GM18498 (cell line): ENCODE data around the gene ACTMAP.
"Not testable (repeated sequence)": the region's sequence is repeated elsewhere in the genome, so short reads cannot be mapped to it uniquely, and the experiment has no call there.

ENCODE experiments used
- ATAC-seq: cut with Tn5 transposase; IDR thresholded peaks from one replicate; pipeline ENCODE4 v1.9.1; 2021; ENCODE audit warnings: mild to moderate bottlenecking, moderate library complexity; ENCODE audit not compliant: unreplicated experiment

The ACTMAP gene

DNA sequence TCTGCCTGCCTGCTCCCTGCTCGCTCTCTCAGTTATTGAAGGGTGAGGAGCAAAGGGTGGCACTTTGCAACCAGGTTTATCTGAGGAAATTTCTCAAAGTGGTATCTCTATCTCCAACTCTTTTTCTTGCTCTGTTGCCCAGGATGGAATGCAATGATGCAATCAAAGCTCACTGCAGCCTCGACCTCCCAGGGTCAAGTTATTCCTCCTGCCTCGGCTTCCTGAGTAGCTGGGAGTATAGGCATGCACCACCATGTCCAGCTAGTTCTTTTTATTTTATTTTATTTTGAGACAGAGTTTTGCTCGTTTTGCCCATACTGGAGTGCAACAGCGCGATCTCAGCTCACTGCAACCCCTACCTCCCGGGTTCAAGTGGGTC, 4.9 kb downstream of the ACTMAP start:
- ATAC-seq = no peak

GRCh38 chr19:40744554-40745401, 5.5 kb downstream of the ACTMAP start:
- no peak for ATAC-seq

GRCh38 chr19:40743926-40744325, 6.4 kb downstream of the ACTMAP start:
- no peak for ATAC-seq

DNA sequence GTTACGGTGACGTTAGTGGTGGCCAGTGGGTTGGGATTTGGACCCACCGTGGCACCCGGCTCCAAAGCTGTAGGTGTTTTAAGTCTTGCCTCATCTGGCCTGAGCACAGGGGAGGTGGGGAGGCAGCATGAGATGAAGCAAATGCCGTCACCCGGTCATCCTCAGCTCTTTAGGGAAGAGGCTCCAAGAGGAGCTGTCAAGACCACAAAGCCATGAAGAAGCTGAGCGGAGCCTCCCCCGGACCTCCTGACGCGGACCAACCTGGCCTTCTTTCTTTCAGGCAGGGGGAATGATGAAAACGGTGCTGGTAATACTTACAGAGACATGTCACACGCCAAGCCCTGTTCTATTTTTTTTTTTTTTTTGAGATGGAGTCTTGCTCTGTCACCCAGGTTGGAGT, 7.4 kb downstream of the ACTMAP start:
- ATAC-seq = no peak

DNA sequence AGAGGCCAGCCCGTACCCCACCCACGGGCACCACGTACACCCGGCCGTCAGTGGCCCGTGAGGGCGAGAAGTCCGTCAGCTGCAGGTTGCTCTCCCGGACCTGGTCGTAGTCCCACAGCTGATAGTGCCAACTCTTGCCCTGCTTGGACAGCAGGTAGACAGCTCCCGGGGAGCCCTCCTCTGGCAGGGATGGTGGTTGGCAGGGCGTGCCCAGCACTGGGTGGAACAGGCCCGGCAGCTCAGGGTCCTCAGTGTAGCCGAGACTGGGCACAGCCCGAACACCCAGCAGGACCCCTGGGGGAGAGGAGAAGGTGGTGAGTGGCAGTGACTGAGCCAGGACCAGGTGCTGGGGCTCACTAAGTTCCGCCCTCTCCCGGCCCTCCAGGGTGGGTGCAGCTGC, 7.8 kb downstream of the ACTMAP start:
- no peak for ATAC-seq

DNA sequence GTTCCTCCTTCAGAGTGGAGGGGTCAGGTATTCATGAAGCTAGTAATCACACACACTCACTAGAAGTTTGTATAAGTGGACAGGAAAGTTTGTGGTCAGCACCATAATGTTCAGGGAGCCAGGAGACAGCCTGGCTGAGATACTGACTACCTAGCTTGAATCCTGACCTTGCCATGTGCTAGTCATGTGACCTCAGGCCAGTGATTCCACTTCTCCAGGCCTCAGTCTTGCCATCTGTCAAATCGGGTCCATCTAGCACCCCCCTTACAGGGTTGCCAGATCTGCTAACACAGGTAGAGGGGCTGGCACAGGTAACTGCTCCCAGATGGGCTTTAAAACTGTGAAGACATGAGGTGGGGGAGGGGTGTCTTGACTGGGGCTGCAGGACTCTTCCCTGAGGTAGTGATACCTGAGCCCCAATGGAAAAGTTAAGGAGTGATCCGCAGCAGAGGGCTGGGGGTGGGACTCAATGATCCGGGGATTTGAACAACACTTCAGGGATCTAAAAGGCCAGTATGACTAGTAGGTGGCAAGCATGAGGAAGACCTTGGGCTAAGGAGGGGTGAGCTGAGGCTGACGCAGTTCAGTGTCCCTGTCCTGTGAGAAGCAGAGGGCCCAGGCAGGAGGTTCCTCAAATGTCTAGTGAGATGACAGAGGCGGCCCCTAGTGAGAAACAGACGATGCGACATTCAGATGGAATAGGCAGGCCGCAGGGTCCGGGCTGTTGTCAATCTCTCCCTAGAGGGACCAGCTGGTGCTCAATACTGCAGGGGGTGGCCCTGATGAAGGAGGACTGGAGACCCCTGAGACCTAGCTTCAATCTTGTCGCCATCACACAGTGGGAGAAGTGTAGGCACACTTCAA, 8.5 kb downstream of the ACTMAP start:
- no peak for ATAC-seq

DNA sequence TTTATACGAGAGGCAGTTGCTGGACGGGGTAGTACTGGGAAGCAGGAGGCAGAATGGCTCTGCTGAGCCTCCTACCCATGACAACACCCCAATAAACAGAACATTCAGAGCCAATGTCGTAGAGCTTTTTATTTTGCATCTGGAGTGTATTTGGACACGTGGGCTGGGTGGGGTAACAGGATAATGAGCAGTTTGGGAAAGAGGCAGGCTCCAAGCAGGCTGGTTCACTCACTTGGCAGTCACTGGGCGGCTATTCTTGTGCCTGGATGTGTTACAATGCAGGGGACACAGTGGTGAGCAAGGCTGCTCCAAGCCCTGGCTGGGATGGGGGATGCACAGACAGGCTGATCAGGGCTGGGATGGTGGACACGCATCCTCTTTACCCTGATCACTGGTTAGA, 9.5 kb downstream of the ACTMAP start:
- ATAC-seq = no peak

DNA sequence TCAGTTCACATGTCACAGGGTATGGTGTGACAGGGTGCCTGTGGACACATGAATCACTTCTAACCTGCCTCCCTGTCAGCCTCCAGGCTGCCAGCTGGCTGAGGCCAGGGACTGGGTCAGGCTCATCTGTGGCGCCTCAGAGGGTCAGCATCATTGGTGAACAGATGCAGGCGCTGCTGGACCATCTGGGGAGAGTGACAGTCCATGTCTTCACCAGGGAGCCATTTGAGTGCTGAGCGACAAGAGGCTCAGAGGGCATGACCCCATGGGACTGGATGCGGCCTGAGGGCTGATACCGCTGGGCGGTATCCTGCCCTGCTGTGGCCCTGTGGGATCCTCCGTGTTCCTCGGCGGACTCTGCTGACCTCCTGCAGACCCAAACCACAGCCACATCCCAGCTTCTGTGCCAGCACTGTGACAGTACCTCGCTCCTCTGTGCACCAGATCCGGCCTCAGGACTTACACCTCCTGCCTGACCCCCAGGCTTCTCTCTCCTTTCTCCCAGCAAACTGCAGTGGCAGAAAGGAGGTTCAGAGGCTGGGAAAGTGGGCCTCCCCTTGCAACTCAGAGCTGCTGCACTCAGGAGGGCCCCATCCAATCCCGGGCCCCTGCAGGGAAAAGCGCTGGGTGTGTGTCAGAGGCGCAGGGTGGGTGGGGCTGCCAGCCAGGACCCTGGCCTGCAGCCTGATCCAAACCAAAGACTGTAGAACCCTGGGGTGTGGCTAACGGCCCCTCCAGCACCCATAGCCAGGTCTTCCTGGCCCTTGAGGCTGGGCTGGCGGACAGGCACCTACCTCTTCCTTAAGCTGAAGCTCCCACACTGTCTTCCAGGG, 10.2 kb downstream of the ACTMAP start:
- ATAC-seq = no peak

DNA sequence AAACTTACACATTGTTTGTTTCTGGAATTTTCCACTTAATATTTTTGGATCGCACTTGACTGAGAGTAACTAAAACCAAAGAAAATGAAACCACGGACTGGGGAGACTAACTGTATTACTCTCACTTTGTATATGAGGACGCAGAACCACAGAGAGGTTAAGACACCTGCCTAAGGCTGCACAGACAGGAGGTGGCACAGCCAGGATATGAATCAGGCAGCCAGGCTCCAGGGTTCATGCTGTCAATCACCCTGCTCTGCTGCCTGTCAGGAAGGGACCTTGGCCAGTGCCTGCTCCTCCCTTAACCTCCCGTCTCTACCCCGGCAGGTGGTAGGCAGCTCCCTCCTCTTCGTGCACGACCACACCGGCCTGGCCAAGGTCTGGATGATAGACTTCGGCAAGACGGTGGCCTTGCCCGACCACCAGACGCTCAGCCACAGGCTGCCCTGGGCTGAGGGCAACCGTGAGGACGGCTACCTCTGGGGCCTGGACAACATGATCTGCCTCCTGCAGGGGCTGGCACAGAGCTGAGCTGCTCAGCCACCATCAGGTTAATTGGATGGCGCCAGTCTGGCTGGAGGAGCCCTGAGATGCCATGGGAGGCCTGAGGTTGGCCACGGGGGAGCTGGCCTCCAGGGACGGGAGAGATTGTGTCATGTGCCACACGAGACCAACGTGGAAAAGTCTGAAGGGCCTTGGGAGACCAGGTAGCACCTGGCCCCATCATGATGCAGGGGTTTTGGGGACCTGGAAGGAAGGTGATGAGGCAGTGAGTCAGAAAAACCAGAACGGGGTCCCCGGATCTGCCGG, 11.0 kb downstream of the ACTMAP start:
- ATAC-seq = no peak

DNA sequence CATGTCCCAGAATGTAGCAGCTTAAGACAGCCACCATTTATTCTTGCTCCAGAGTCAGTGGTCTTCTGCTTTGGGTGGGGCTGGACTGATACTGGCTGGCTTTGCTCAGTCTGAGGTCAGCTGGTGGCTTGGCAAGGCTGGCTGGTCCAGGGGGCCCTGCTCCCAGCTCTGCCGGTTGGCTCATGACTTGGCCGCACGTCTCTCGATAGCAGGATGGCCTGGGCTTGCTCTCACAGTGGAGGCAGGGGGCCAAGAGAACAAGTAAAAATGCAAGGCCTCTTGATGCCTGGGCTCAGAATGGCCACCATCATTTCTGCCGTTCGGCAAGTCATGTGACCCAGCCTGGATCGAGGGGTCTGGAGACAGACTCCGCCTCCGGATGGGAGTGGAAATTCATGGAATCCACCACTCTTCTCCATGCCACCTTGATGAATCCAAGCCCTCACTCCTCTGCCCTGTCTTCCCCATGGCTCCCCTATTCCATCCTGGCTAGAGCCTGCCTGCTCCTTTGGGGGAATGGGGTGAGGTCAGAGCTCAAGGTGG, 13.1 kb downstream of the ACTMAP start:
- ATAC-seq = no peak

GRCh38 chr19:40736661-40737060, 13.6 kb downstream of the ACTMAP start:
- no peak for ATAC-seq

- no peak for ATAC-seq
These were observed 15.1 kb downstream of the ACTMAP start for GRCh38 chr19:40735013-40735771.

GRCh38 chr19:40733149-40733548, 17.1 kb downstream of the ACTMAP start:
- ATAC-seq = no peak

DNA sequence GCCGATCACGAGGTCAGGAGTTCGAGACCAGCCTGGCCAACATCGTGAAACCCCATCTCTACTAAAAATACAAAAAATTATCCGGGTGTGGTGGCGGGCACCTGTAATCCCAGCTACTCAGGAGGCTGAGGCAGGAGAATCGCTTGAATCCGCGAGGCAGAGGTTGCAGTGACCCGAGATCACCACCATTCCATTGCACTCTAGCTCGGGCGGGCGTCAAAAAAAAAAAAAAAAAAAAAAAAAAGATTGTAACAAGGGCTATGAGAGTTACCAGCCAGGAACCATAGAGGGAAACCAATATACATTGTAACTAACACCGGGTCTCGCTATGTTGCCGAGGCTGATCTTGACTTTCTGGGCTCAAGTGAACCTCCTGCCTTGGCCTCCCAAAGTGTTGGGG, 18.0 kb downstream of the ACTMAP start:
- not testable (repeated sequence) for ATAC-seq

DNA sequence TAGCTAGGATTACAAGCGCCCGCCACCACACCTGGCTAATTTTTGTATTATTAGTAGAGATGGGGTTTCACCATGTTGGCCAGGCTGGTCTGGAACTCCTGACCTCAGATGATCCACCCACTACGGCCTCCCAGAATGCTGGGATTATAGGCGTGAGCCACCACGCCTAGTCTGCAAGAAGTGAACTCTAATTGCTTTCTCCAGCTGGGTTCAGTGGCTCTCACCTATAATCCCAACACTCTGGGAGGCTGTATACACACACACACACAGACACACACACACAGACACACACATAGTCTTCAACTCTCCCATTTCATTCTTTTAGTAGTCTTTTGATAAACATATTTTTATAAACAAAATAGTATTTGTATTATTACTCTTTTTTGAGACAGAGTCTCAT, 20.2 kb downstream of the ACTMAP start:
- not testable (repeated sequence) for ATAC-seq

GRCh38 chr19:40726279-40726678, 24.0 kb downstream of the ACTMAP start:
- ATAC-seq = no peak

DNA sequence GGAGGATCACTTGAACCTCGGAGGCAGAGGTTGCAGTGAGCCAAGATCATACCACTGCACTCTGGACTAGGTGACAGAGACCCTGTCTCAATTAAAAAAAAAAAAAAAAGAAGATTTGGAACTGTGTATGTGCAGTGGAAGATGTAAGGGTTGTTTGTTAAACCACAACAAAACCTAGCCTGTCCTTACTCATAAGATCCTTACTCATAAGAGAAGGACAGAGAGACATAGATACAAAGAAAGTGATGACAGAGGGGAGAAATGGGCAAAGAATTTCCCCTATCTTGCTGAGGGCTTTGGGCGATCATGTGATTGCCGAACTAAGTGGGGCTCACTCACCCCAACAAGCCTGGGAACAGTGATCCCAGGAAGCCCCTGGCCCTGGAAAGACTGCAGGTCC, 25.4 kb downstream of the ACTMAP start:
- ATAC-seq = no peak

DNA sequence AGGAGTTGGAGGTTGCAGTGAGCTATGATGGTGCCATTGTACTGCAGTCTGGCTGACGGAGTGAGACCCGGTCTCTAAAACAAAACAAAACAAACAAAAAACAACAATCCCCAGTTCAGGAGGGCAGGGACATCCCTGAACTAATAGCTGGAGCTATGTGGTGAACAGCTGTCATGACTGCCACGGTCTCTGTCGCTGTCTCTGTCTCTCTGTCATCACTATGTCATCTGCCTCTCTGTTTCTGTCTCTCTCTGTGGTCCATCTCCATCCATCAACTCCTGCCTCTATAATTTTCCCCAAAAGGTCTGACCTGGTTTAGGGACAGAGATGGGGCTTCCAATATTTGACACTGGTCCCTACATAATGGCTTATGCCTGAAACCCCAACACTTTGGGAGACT, 26.0 kb downstream of the ACTMAP start:
- no peak for ATAC-seq

DNA sequence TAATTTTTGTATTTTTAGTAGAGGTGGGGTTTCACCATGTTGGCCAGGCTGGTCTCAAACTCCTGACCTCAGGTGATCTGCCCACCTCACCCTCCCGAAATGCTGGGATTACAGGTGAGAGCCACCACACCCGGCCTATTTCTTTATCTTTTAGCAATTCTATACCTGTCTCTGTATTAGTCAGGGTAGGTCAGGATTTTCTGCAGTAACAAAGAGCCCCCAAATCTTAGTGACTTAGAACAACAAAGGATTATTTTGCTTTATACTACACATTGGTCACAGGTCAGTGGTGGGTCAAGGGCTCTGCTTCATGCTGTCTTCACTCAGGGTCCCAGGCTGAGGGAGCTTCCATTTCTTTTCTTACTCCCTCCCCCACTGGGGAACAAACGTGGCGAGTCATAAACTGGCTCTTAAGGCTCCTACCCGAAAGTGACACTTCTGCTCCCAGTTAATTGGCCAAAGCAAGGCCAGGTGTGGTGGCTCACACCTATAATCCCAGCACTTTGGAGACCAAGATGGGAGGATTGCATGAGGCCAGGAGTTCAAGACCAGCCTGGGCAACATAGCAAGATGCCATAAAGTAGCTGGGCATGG, 26.5 kb downstream of the ACTMAP start:
- ATAC-seq = no peak
